Measurements from ENCODE around the gene LIG3. TPM values are rescaled to one million over a fixed set of nuclear protein-coding genes. Genes with fewer than 3 reads are reported as not detected.

The LIG3 gene
- total and polyA plus RNA-seq, 2 of the 13 experiments (the other 11 are each of a cell fraction or from before 2014, with no cell fraction given): 34.4 to 36.2 TPM

DNA sequence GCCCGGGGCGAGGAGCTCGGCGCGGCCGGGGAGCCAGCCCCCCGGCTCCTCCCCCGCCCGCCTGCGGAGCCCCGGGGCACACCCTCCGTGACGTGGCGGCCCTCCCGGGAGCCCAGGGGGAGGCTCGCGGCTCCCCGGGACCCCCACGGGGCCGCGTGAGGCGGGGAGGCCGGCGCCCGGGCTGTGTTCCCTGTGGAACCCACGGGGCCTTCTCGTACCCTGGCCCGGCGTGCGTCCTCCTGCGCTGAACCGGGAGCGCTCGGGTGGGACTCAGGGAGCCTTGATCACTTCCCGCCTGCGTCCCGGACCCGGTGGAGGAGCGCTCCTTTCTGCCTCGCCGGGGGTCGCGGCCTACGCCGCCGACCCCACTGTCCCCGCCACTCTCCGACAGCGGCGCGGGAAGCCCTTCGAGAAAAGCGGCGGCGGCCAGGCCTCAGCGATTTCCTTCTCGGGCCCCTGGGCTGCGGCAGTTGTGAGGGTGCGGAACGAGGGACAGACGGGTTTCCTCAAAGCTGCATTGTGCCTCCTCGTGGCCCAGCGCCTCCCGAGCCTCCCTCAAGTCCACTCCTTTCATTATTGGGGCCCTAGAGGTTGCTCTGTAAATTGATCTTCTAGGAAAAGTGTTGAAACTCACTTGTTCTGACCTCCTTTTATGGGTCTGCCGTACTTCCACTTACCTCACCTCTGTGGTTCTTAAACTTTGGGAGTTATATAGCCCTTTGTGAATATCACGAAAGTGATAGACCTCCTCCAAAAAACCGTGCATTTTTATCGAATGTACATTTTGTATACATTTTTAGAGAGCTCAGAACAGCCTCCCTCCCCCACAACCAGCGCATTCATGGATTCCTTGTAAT is 597 bp downstream of the LIG3 start (continued):
- TF ChIP-seq, protein P1, sequence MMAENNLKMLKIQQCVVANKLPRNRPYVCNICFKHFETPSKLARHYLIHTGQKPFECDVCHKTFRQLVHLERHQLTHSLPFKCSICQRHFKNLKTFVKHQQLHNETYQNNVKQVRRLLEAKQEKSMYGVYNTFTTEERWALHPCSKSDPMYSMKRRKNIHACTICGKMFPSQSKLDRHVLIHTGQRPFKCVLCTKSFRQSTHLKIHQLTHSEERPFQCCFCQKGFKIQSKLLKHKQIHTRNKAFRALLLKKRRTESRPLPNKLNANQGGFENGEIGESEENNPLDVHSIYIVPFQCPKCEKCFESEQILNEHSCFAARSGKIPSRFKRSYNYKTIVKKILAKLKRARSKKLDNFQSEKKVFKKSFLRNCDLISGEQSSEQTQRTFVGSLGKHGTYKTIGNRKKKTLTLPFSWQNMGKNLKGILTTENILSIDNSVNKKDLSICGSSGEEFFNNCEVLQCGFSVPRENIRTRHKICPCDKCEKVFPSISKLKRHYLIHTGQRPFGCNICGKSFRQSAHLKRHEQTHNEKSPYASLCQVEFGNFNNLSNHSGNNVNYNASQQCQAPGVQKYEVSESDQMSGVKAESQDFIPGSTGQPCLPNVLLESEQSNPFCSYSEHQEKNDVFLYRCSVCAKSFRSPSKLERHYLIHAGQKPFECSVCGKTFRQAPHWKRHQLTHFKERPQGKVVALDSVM (CRISPR knock-in tag; IDR thresholded peaks at IDR 0.05): peak; percentile 71
- TF ChIP-seq, protein P2, sequence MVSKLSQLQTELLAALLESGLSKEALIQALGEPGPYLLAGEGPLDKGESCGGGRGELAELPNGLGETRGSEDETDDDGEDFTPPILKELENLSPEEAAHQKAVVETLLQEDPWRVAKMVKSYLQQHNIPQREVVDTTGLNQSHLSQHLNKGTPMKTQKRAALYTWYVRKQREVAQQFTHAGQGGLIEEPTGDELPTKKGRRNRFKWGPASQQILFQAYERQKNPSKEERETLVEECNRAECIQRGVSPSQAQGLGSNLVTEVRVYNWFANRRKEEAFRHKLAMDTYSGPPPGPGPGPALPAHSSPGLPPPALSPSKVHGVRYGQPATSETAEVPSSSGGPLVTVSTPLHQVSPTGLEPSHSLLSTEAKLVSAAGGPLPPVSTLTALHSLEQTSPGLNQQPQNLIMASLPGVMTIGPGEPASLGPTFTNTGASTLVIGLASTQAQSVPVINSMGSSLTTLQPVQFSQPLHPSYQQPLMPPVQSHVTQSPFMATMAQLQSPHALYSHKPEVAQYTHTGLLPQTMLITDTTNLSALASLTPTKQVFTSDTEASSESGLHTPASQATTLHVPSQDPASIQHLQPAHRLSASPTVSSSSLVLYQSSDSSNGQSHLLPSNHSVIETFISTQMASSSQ (IDR thresholded peaks at IDR 0.05; ENCODE audit: low read depth): no peak
- TF ChIP-seq, protein P2 (CRISPR knock-in tag; IDR thresholded peaks at IDR 0.05; ENCODE audit: borderline replicate concordance): no peak
- TF ChIP-seq RBM39 (IDR thresholded peaks at IDR 0.05; ENCODE audit: low read depth, low read length, poor library complexity, severe bottlenecking): peak; percentile 61
- TF ChIP-seq ZNF138 (CRISPR knock-in tag; IDR thresholded peaks at IDR 0.05; ENCODE audit: low read depth): 0 out of 2 replicates have a peak, but pooled peaks have one; percentile 22
- no peak for TF ChIP-seq MED13 (CRISPR knock-in tag; IDR thresholded peaks at IDR 0.05)
- TF ChIP-seq KDM5A (IDR thresholded peaks at IDR 0.05; ENCODE audit: borderline replicate concordance, low read length): peak; percentile 17; the same call in 1 of the 2 replicates
- TF ChIP-seq HDAC2 (CRISPR knock-in tag; IDR thresholded peaks at IDR 0.05): 0 out of 2 replicates have a peak, but pooled peaks have one; percentile 24
- no peak for TF ChIP-seq POLR2AphosphoS5 (IDR thresholded peaks at IDR 0.05; ENCODE audit: low read depth, low read length)
- TF ChIP-seq ZNF607 (CRISPR knock-in tag; IDR thresholded peaks at IDR 0.05; ENCODE audit: borderline replicate concordance): peak; percentile 37; the same call in 1 of the 2 replicates
- TF ChIP-seq, protein P3, sequence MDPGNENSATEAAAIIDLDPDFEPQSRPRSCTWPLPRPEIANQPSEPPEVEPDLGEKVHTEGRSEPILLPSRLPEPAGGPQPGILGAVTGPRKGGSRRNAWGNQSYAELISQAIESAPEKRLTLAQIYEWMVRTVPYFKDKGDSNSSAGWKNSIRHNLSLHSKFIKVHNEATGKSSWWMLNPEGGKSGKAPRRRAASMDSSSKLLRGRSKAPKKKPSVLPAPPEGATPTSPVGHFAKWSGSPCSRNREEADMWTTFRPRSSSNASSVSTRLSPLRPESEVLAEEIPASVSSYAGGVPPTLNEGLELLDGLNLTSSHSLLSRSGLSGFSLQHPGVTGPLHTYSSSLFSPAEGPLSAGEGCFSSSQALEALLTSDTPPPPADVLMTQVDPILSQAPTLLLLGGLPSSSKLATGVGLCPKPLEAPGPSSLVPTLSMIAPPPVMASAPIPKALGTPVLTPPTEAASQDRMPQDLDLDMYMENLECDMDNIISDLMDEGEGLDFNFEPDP (CRISPR knock-in tag; conservative IDR thresholded peaks at IDR 0.05): no peak
- TF ChIP-seq GABPA (IDR thresholded peaks at IDR 0.05; ENCODE audit: low read depth, low read length): no peak
- 0 out of 2 replicates have a peak, but pooled peaks have one; percentile 4 for TF ChIP-seq GABPA (CRISPR knock-in tag; IDR thresholded peaks at IDR 0.05; ENCODE audit: low read depth)
- TF ChIP-seq EP300 (IDR thresholded peaks at IDR 0.05; ENCODE audit: low read depth in 2 of 2, low read length in 2 of 2): no peak
- TF ChIP-seq EP300 (CRISPR knock-in tag; IDR thresholded peaks at IDR 0.05; ENCODE audit: borderline replicate concordance): no peak
- TF ChIP-seq ZNF703 (CRISPR knock-in tag; IDR thresholded peaks at IDR 0.05; ENCODE audit: borderline replicate concordance): 0 out of 2 replicates have a peak, but pooled peaks have one; percentile 40
- TF ChIP-seq, protein P4, sequence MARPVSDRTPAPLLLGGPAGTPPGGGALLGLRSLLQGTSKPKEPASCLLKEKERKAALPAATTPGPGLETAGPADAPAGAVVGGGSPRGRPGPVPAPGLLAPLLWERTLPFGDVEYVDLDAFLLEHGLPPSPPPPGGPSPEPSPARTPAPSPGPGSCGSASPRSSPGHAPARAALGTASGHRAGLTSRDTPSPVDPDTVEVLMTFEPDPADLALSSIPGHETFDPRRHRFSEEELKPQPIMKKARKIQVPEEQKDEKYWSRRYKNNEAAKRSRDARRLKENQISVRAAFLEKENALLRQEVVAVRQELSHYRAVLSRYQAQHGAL (CRISPR knock-in tag; IDR thresholded peaks at IDR 0.05; ENCODE audit: not compliant biosample characterization): no peak
- TF ChIP-seq FOSL1 (CRISPR knock-in tag; IDR thresholded peaks at IDR 0.05; ENCODE audit: borderline replicate concordance): no peak
- no peak for TF ChIP-seq ZNF724P (CRISPR knock-in tag; IDR thresholded peaks at IDR 0.05; ENCODE audit: borderline replicate concordance)
- no peak for TF ChIP-seq ZNF577 (CRISPR knock-in tag; IDR thresholded peaks at IDR 0.05; ENCODE audit: borderline replicate concordance, low read depth)

Data from HepG2 (cell line).